Left lobe of liver (tissue), 2 donors: ENCODE results near the gene CA7. TPM values are rescaled to one million over a fixed set of nuclear protein-coding genes. Genes with fewer than 3 reads are reported as not detected.
A peak's percentile ranks its signal among the peaks of the same experiment; 100 is the strongest.

ENCODE experiments used
- ATAC-seq: fragments of 200-7000 bp; cut with Tn5 transposase; one replicate; pipeline ENCODE4 v1.9.1; 2020; ENCODE audit warnings: mild to moderate bottlenecking, moderate library complexity
- DNase-seq: peaks from one replicate; pipeline ENCODE4 v3.0.0-alpha.2; 2020; ENCODE audit warnings: low spot score
- total RNA-seq: library from RNA; stranded (reverse); gene quantifications from one replicate; pipeline ENCODE4 v1.2.1, GENCODE V29; 2021
- donor health status: DM: no; HTN: no; CAD: no; lungs with moderate emphysema.
- donor health status: DM: no; HTN: yes; CAD: no.

Gene CA7
- total RNA-seq, 1 donor from 2014 or later: not detected

DNA sequence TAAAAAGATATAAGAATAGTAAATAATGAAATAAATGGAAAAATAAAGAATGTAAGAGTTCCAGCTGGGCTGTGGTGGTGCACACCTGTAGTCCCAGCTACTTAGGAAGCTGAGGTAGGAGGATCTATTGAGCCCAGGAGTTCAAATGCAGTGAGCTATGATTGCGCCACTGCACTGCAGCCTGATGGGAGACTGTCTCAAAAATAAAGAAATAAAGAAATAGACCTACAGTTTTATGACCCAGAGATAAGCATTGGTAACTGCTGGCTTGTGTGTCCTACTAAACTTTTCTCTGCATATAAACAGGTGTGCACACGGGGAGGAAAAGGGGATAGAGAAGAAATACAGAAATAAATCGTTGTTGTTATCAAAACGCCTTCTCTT lies 28.3 kb downstream of the CA7 start:
- ATAC-seq (no peak), DNase-seq (no peak)

DNA sequence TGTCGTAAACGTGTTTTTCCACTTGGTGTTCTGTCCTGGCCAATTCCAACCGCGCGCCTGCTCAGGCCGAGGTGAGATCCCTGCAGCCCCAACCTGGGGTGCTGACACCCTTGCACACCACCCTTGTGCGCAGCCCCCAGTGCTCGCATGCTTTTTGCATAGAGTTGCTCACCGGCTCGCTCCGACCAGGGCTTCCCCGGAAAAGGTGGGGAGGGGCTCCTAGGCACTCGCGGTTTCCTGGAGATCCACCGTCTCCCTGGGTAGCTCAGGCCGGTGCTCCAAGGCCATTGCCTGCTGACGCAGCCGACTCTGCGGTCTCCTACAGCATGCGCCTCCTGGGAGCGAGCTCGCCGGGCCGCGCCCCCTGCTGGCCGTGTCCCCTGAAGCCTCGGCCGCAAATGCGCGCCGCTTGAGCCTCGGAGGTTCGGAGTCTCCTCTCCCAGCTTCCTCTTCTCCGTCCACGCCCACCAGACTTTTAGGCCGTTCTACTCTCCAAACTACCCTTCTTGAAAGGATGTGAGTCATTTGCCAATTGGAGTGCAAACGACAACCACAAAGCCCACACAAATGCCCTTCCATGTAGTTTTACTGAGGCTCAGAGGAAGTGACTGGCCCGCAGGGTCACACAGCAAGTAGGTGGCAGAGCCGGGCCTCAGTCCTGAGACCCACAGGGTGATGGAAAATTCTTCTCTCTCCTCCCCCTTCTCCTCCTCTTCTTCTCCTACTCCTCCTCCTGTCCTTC lies 28.9 kb downstream of the CA7 start:
- DNase-seq (peak; percentile 86), ATAC-seq (peak; percentile 96)

GRCh38 chr16:66873685-66874055 lies 29.5 kb downstream of the CA7 start:
- ATAC-seq: no peak
- no peak for DNase-seq

GRCh38 chr16:66874079-66874775 lies 30.0 kb downstream of the CA7 start:
- no peak for ATAC-seq
- no peak for DNase-seq

- DNase-seq (no peak), ATAC-seq (no peak)
These were observed 33.9 kb downstream of the CA7 start for GRCh38 chr16:66878067-66878466.

DNA sequence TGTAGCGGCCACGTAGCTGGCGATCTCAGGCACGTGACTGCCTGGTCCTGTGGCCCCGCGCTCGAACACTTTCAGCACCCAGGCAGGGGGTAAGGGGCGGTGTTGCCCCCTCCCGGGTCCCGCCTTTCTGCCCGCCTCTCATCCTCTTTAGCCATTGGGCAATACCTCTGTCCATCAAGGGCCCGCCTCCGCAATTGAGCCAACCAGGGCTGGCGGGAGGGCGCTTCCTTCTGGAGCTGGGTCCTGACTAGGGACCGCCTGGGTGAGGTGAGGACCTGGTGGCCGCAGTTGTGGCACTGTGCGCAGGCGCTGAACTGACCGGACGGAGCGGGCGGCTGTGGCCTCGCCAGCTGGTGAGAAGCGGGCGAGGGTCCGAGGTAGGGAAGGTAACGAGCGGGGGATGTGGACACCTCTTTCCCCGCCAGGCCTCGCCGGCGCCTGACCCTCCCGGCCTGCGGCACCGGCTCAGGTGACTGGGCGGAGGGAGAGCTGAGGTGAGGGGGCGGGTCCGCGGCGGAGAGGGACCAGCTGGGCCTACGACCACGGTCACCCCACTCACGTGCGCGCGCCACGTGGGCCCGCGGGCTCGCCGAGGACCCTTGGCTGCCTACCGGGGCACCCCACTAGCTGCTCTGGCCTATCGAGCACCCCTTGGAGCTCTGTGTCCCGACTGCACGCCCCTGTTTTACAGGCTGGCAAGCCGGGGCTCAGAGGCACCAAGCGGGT lies 36.2 kb downstream of the CA7 start, which contains the start of gene PDP2:
TSS of gene PDP2 (plus strand) at position 228 of the 726 bp plus-strand sequence. CDS start 3,770 bp downstream, outside the sequence.
- ATAC-seq (peak; percentile 90), DNase-seq (peak; percentile 98)

DNA sequence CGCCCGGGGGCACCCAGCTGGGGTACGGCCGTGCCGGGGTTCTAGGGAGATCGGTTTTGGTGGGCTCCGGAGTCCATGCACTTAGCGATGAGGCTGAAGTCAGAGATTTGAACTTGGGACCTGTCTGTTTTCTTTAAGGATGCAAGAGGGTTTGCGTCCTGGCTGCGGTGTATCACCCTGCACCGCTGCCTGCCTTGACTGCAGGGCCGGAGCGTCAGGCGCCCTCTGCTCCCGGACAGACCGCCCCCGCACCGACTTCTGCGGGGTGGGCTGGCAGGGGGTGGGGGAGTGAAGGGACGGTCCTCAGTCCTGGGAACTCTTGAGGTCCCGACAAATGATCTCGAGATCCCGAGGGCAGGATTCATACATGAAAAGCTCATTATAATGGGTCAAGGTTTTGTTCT lies 36.8 kb downstream of the CA7 start:
- ATAC-seq (peak; percentile 32), DNase-seq (no peak)

- no peak for ATAC-seq
- DNase-seq: no peak
These were observed 37.3 kb downstream of the CA7 start for GRCh38 chr16:66881560-66881959.

DNA sequence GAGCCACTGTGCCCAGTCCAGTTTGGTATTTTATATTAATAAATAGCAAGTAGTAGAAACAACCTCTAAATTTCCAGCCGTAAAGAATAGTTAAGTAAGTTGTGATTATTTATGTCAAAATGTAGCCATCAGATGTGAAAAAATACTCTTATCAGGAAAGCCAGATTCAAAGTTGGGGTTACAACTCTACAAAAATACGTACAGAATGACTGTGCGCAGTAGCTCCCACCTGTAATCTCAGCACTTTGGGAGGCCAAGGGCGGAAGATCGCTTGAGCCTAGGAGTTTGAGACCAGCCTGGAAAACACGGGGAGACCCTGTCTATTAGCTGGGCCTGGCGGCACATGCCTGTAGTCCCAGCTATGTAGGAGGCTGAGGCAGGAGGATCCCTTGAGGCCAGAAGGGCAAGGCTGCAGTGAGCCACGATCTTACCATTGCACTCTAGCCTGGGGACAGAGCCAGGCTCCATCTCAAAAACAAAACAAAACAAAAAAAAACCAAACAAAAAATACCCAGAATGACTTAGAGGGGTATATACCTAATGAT lies 37.8 kb downstream of the CA7 start:
- ATAC-seq: no peak
- no peak for DNase-seq

GRCh38 chr16:66882702-66883101 lies 38.5 kb downstream of the CA7 start:
- no peak for DNase-seq
- ATAC-seq: no peak

GRCh38 chr16:66885491-66885890 lies 41.3 kb downstream of the CA7 start:
- ATAC-seq: no peak

DNA sequence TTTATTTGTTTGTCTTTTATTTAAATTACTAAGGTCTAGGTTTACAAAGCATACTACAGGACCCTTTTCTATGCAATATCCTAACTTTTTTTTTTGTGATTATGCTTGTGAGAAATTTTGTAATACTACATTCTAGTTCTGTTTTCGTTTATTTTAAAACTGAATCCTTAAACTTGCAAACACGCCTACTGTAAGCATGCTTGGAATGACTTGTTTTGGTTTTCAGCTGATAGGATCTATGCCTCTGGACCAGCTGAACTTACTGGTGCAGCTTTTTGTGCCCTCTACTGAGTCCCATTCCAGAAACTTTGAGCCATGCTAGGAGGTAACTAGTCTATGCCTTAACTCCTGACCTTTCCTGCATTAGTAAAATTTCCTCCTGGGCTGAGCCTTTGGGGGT lies 42.1 kb downstream of the CA7 start:
- DNase-seq (no peak), ATAC-seq (no peak)

More at GRCh38 chr16:66885491-66885890, 41.3 kb downstream of the CA7 start:
- DNase-seq: no peak

DNA sequence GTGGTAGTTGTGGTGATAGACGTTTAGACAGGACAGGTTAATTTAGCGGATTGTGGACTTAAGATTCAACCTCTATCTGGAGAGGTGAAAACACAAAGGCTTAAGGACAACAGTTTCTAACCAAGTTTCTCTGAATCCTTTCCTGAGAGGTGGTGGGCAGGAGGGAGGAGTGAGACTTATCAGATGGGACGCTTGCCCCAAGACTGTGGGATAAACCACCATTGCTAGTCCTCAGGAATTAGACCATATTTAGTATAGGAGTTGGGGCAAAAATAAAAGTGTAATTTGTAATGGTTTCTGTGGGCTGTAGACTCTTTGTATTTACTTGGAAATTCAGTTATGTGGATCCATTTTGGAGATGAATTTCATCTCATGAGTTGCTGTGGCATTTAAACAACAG lies 42.7 kb downstream of the CA7 start:
- ATAC-seq (no peak), DNase-seq (no peak)

GRCh38 chr16:66888647-66889615 lies 44.7 kb downstream of the CA7 start:
- DNase-seq (no peak), ATAC-seq (no peak)

DNA sequence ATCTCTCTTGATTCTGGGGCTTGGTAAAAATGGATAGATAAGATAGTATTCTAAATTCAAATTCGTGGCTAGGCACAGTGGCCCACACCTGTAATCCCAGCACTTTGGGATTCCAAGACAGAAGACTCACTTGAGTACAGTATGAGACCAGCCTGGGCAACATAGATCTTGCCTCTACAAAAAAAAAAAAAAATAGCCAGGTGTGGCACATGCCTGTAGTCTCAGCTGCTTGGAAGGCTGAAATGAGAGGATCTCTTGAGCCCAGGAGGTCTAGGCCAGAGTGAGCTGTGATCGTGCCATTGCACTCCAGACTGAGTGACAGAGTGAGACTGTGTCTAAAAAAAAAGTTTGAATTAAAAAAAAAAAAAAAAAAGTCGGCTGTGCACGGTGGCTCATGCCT lies 45.4 kb downstream of the CA7 start:
- DNase-seq: no peak
- ATAC-seq: no peak

DNA sequence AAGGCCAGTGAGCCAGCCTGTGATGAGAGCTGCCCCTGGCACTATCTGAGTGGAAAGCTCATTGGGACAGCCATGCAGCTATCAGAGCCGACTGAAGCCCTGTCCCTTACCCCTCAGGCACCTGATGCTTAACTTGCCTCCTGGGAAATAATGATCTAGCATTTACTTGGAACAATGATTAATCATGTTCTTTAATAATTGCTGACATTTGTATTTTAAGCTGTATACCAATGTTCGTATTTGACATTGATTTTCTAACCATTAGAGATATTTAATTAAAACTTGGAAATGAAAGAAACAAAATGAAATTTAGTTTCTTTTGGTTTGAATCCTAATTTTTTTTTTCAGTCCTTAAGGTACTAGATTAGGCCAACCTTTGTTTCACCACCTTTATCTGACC lies 46.6 kb downstream of the CA7 start:
- ATAC-seq (peak; percentile 36), DNase-seq (no peak)

GRCh38 chr16:66891360-66891759 lies 47.1 kb downstream of the CA7 start:
- peak; percentile 54 for ATAC-seq
- DNase-seq: no peak

DNA sequence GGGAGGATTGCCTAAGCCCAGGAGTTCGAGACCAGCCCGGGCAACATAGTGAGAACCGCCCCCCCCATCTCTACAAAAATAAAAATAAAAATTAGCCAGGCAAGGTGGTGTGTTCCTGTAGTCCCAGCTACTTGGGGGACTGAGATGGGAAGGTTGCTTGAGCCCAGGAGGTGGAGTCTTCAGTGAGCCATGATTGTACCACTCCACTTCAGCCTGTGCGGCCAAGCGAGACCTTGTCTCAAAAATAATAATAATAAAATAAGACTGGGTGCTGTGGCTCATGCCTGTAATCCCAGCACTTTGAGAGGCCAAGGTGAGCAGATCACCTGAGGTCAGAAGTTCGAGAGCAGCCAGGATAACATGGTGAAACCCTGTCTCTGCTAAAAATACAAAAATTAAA lies 47.6 kb downstream of the CA7 start:
- ATAC-seq (no peak), DNase-seq (no peak)

GRCh38 chr16:66894055-66894454 lies 49.8 kb downstream of the CA7 start:
- ATAC-seq: no peak
- DNase-seq: no peak

DNA sequence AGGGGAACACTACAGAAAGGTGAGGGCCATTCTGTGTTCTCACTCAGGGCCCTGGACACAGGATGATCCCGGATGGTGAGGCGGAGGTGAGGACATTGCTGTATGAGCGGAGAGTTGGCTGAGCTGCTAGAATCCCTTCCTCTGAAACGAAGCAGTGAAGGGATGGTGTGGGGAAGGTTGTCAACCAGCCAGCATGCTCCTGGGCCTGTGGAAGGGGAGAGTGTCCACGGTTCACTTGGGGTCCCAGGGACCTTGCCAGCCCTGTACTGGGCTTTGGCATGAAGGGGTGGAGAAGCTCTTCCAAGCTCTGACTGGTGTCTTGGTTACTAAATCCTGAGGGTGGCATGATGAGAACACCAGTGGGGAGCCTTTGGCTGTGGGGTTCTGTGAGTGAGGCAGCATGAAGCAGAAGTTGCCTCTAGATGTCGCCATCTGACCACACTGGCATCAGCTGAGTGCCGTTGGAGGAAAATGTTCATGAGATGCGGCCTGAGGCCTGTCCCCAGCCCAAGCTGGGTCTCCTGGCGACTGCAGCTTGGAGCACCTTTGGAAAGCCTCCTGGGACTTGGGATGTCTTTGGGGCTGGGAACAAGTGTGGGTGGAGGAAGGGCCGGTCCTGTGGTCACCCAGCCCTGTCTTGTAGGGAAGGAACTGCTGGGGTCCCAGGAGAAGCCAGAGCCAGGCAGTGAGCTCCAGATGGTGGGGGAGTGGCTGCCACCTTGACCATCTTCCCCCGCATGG lies 50.9 kb downstream of the CA7 start:
- peak; percentile 71 for DNase-seq

More for the DNA sequence above, 50.9 kb downstream of the CA7 start:
- ATAC-seq: peak; percentile 78
